Measurements from ENCODE around the gene XAF1. TPM values are rescaled to one million over a fixed set of nuclear protein-coding genes. Genes with fewer than 3 reads are reported as not detected.

Gene XAF1
- total RNA-seq, 1 donor from 2014 or later, result 0.91 TPM

DNA sequence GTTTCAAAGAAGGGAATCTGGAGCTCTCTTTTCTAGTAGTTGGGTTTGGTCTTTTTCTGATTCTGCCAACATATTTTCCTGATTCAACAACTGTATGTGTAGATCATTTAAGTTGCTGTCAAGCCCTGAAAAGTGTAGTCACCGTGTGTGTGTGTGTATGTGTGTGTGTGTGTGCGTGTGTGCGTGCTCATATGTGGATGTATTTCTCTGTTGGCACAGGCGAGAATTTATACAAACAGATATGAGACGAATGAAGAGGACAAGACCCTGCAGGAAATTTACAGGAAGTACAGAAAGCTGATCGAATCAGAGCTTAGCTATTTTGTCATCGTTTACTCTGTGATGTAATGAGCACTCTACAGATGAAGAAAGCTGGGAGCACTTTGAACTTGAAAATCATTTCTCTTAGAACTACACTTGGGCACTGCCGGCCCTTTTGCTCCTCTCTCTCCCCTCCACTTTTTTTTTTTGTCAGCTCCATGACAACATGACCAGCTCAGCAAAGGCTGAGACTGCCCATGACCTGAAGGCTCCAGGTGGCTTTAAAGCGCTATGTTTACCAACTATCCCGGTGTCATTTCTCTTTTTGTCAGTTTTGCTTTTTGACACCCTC is 31.3 kb downstream of the XAF1 start:
- Mint-ChIP-seq H3K36me3 (ENCODE audit: unreplicated experiment) (no peaks in the 10 kb centered on the region), H3K27ac (ENCODE audit: unreplicated experiment) (no peak overlapping the region), H3K4me1 (ENCODE audit: unreplicated experiment) (no peaks in the 10 kb centered on the region), H3K27me3 (ENCODE audit: unreplicated experiment) (peaks cover 17% of the 10 kb centered on the region), H3K9me3 (ENCODE audit: unreplicated experiment) (no peaks in the 10 kb centered on the region), H3K4me3 (ENCODE audit: unreplicated experiment) (no peak overlapping the region)
- TF ChIP-seq, protein P1, sequence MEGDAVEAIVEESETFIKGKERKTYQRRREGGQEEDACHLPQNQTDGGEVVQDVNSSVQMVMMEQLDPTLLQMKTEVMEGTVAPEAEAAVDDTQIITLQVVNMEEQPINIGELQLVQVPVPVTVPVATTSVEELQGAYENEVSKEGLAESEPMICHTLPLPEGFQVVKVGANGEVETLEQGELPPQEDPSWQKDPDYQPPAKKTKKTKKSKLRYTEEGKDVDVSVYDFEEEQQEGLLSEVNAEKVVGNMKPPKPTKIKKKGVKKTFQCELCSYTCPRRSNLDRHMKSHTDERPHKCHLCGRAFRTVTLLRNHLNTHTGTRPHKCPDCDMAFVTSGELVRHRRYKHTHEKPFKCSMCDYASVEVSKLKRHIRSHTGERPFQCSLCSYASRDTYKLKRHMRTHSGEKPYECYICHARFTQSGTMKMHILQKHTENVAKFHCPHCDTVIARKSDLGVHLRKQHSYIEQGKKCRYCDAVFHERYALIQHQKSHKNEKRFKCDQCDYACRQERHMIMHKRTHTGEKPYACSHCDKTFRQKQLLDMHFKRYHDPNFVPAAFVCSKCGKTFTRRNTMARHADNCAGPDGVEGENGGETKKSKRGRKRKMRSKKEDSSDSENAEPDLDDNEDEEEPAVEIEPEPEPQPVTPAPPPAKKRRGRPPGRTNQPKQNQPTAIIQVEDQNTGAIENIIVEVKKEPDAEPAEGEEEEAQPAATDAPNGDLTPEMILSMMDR (IDR thresholded peaks at IDR 0.05), result no peak
- DNase-seq (ENCODE audit: extremely low spot score, unreplicated experiment), result no peak

DNA sequence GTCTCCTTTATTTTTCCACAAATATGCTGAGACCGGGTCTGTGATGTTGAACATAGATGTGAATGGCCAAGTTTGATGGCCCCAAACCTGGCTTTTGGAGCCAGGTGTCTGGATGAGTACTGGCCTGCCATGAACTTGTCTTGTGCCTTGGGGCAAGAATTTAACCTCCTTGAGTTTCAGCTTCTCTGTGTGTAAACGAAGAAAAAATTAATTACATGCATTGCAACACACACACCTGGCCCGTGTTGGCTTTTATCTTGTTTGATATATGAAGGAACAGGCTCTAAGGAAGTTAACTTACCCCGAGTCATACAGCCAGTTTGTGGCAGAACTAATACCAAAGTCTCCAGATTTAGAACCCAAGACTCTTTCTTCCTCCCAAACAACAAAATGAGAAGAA is 33.3 kb downstream of the XAF1 start:
- TF ChIP-seq, protein P1 (IDR thresholded peaks at IDR 0.05), result no peak
- H3K9me3 Mint-ChIP-seq (ENCODE audit: unreplicated experiment), result no peaks in the 10 kb centered on the region
- no peak for DNase-seq (ENCODE audit: extremely low spot score, unreplicated experiment)
- H3K27me3 Mint-ChIP-seq (ENCODE audit: unreplicated experiment), result peaks cover 15% of the 10 kb centered on the region
- H3K4me3 Mint-ChIP-seq (ENCODE audit: unreplicated experiment), result no peak overlapping the region
- no peak overlapping the region for H3K27ac Mint-ChIP-seq (ENCODE audit: unreplicated experiment)
- H3K36me3 Mint-ChIP-seq (ENCODE audit: unreplicated experiment), result no peaks in the 10 kb centered on the region
- no peaks in the 10 kb centered on the region for H3K4me1 Mint-ChIP-seq (ENCODE audit: unreplicated experiment)

DNA sequence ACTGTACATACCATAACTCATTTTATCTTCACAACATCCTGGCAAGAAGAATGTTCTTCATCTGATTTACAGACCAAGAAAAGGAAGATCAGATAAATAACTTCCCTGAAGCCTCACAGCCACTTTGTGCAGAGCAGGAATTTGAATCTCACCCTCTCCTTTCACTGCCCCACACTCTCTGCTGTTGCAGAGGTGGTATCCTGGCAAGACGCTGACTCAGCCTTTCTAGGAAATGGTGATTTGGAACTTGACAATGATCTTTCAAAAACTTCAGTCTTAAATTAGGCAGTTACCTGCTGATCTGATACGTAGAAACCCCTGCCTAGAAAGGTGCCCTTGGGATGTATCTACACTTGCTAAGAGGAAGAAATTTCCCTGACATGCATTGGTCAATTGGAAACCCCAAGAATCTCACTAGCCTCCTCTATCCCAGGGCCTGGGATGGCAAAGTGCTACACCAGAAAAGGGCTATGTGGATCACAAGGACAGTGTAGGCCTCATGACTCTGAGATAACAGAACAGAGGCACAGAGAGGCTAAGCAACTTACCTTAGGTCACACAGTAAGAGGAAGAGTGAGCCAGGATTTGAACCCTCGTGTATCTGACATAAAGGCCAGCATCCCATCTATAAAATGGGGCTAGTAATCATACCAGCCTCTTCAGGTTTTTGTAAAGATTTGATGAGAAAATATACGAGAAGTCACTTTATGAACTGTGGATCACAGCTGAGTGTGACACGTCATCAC is 38.1 kb downstream of the XAF1 start:
- H3K4me1 Mint-ChIP-seq (ENCODE audit: unreplicated experiment), result no peaks in the 10 kb centered on the region
- H3K4me3 Mint-ChIP-seq (ENCODE audit: unreplicated experiment), result no peak overlapping the region
- no peak overlapping the region for H3K27ac Mint-ChIP-seq (ENCODE audit: unreplicated experiment)
- no peak for DNase-seq (ENCODE audit: extremely low spot score, unreplicated experiment)
- no peaks in the 10 kb centered on the region for H3K36me3 Mint-ChIP-seq (ENCODE audit: unreplicated experiment)
- H3K27me3 Mint-ChIP-seq (ENCODE audit: unreplicated experiment), result peaks cover 18% of the 10 kb centered on the region
- TF ChIP-seq, protein P1 (IDR thresholded peaks at IDR 0.05), result no peak
- no peaks in the 10 kb centered on the region for H3K9me3 Mint-ChIP-seq (ENCODE audit: unreplicated experiment)

DNA sequence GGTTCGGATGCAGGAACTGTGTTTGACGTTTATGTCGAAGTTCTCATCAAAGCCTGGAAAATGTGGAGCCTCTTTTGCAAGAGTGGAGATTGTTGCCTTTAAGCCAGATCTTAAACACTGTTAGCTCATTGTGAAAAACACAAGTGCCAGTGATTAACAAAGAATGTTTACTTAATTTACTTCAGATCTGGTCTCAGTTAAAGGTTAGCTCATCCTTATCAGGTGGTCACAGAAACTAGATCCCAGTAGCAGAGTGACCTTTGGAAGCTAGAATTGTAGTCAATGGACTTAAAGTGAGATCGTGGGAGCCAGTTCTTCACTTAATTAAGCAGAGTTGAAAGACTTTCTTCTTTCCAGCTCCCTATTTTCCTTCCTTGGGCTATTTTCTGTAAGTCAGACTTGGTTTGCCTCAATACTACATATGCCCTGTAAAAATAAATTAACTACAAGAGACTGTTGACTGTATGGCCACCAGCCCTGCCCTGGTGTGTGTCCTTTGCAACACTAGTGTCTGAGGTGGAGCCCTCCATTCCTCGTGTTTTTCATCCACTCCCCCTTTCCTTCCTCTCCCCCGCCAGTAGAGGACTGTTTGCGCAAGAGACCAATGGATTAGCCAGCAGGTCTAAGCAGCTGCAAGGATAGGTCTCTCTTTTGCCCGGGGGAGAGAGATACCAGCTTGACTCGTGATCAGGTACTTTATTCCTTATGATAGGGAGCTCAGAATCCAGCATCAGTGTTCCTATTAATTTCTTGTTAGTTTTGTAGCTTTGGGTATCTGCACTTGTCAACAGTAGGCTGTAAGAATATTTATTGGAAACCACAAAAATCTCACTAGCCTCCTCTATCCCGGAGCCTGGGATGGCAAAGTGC is 40.4 kb downstream of the XAF1 start:
- Mint-ChIP-seq H3K9me3 (ENCODE audit: unreplicated experiment) (no peaks in the 10 kb centered on the region), H3K27ac (ENCODE audit: unreplicated experiment) (no peak overlapping the region), H3K4me3 (ENCODE audit: unreplicated experiment) (no peak overlapping the region), H3K27me3 (ENCODE audit: unreplicated experiment) (peaks cover 10% of the 10 kb centered on the region), H3K4me1 (ENCODE audit: unreplicated experiment) (no peaks in the 10 kb centered on the region), H3K36me3 (ENCODE audit: unreplicated experiment) (no peaks in the 10 kb centered on the region)
- DNase-seq (ENCODE audit: extremely low spot score, unreplicated experiment), result no peak
- TF ChIP-seq, protein P1 (IDR thresholded peaks at IDR 0.05), result no peak
